Neural cell (in vitro differentiated cells): Measurements from ENCODE around the gene CTNNA1.
"Not testable (repeated sequence)": the region's sequence is repeated elsewhere in the genome, so short reads cannot be mapped to it uniquely, and the experiment has no call there.

Experiments
- EZH2 ChIP-seq: fragments of 200-600, 300-800 bp; shearing (Covaris generic), sonication (generic); IDR thresholded peaks from 2 replicates; pipeline ENCODE4 v1.6.1; 2014; ENCODE audit warnings: antibody characterized with exemption, low read length, borderline replicate concordance, mild to moderate bottlenecking; ENCODE audit not compliant: insufficient read depth, poor library complexity, severe bottlenecking
- POLR2AphosphoS5 ChIP-seq: IDR thresholded peaks from 2 replicates; pipeline ENCODE4 v1.6.1; 2012
- RAD21 ChIP-seq: fragments of 450-650 bp; conservative IDR thresholded peaks from 2 replicates; pipeline ENCODE4 v1.6.1; 2014; ENCODE audit warnings: antibody characterized with exemption, mild to moderate bottlenecking, moderate library complexity
- TAF1 ChIP-seq: IDR thresholded peaks from 2 replicates; pipeline ENCODE4 v1.6.1; 2012; ENCODE audit warnings: low read depth
- TF ChIP-seq, protein P1 (sequence below): fragments of 450-650 bp; IDR thresholded peaks from 2 replicates; pipeline ENCODE4 v1.5.1; 2014; ENCODE audit warnings: antibody characterized with exemption, mild to moderate bottlenecking, moderate library complexity; ENCODE audit not compliant: poor library complexity, severe bottlenecking
- TF ChIP-seq, protein P2 (sequence below): IDR thresholded peaks from 2 replicates; pipeline ENCODE4 v1.6.1; 2012; ENCODE audit warnings: borderline replicate concordance

DNA sequence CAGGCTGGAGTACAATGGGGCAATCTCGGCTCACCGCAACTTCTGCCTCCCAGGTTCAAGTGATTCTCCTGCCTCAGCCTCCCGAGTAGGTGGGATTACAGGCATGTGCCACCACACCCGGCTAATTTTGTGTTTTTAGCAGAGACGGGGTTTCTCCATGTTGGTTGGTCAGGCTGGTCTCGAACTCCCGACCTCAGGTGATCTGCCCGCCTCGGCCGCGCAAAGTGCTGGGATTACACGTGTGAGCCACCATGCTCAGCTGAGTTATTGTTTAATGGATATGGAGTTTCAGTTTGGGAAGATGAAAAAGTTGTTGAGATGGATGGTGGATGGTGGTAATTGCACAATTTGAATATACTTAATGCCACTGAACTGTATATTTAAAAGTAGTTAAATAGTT, 22.7 kb upstream of the CTNNA1 start:
- TF ChIP-seq POLR2AphosphoS5, EZH2, TAF1, RAD21: not testable (repeated sequence)
- TF ChIP-seq, protein P1, sequence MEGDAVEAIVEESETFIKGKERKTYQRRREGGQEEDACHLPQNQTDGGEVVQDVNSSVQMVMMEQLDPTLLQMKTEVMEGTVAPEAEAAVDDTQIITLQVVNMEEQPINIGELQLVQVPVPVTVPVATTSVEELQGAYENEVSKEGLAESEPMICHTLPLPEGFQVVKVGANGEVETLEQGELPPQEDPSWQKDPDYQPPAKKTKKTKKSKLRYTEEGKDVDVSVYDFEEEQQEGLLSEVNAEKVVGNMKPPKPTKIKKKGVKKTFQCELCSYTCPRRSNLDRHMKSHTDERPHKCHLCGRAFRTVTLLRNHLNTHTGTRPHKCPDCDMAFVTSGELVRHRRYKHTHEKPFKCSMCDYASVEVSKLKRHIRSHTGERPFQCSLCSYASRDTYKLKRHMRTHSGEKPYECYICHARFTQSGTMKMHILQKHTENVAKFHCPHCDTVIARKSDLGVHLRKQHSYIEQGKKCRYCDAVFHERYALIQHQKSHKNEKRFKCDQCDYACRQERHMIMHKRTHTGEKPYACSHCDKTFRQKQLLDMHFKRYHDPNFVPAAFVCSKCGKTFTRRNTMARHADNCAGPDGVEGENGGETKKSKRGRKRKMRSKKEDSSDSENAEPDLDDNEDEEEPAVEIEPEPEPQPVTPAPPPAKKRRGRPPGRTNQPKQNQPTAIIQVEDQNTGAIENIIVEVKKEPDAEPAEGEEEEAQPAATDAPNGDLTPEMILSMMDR: not testable (repeated sequence)
- TF ChIP-seq, protein P2, sequence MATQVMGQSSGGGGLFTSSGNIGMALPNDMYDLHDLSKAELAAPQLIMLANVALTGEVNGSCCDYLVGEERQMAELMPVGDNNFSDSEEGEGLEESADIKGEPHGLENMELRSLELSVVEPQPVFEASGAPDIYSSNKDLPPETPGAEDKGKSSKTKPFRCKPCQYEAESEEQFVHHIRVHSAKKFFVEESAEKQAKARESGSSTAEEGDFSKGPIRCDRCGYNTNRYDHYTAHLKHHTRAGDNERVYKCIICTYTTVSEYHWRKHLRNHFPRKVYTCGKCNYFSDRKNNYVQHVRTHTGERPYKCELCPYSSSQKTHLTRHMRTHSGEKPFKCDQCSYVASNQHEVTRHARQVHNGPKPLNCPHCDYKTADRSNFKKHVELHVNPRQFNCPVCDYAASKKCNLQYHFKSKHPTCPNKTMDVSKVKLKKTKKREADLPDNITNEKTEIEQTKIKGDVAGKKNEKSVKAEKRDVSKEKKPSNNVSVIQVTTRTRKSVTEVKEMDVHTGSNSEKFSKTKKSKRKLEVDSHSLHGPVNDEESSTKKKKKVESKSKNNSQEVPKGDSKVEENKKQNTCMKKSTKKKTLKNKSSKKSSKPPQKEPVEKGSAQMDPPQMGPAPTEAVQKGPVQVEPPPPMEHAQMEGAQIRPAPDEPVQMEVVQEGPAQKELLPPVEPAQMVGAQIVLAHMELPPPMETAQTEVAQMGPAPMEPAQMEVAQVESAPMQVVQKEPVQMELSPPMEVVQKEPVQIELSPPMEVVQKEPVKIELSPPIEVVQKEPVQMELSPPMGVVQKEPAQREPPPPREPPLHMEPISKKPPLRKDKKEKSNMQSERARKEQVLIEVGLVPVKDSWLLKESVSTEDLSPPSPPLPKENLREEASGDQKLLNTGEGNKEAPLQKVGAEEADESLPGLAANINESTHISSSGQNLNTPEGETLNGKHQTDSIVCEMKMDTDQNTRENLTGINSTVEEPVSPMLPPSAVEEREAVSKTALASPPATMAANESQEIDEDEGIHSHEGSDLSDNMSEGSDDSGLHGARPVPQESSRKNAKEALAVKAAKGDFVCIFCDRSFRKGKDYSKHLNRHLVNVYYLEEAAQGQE: not testable (repeated sequence)
